Peyer's patch (tissue), 4 donors: ENCODE data around the gene WFDC1. TPM values are rescaled to one million over a fixed set of nuclear protein-coding genes. Genes with fewer than 3 reads are reported as not detected.

ENCODE experiments used
- DNase-seq, 3 donors: peaks; one replicate each; pipeline ENCODE4 v3.0.0-alpha.2; 2017 to 2019
- H3K27ac ChIP-seq, 4 donors: fragments of 200-600 bp; sonication (generic); one replicate each; pipeline ENCODE4 v1.5.1; 2016 to 2019
- H3K27me3 ChIP-seq, 2 donors: fragments of 200-600 bp; sonication (generic); one replicate each; pipeline ENCODE4 v1.5.1; 2019
- H3K36me3 ChIP-seq, 3 donors: fragments of 200-600 bp; sonication (generic); one replicate each; pipeline ENCODE4 v1.5.1; 2016 to 2019
- H3K4me1 ChIP-seq, 4 donors: fragments of 200-600 bp; sonication (generic); one replicate each; pipeline ENCODE4 v1.5.1; 2016 to 2019
- H3K4me3 ChIP-seq, 4 donors: fragments of 200-600 bp; sonication (generic); 1 replicate in 3 of 4; 2 replicates in 1 of 4; pipeline ENCODE4 v1.5.1; 2016 to 2019; ENCODE audit warnings: mild to moderate bottlenecking in 1 of 4
- H3K9me3 ChIP-seq, 4 donors: fragments of 200-600 bp; sonication (generic); one replicate each; pipeline ENCODE4 v1.5.1; 2016 to 2019; ENCODE audit warnings: mild to moderate bottlenecking in 1 of 4
- CTCF ChIP-seq, 6 experiments: fragments of 450-650 bp in 4 of 6; fragments of 200-600 bp in 2 of 6; sonication (generic) in 1 of 6; IDR thresholded peaks; one replicate each; pipeline ENCODE4 v1.5.1; 2017 to 2019; ENCODE audit warnings: antibody characterized with exemption in 6 of 6, mild to moderate bottlenecking in 3 of 6, moderate library complexity in 1 of 6
- POLR2A ChIP-seq, 2 donors: fragments of 450-650 bp; IDR thresholded peaks; one replicate each; pipeline ENCODE4 v1.5.1; 2017; ENCODE audit warnings: antibody characterized with exemption in 2 of 2, mild to moderate bottlenecking in 2 of 2, moderate library complexity in 2 of 2
- total RNA-seq, 4 donors: library from RNA; depleted of rRNA; stranded (reverse); fragments of >200 nt; gene quantifications; one replicate each; pipeline ENCODE4 v1.1.0, GENCODE V29; 2016

The WFDC1 gene
- total RNA-seq, 4 donors from 2014 or later = 1.9 to 35.5 (median 10.1) TPM

GRCh38 chr16:84278333-84278732, 16.3 kb upstream of the WFDC1 start:
- no peaks in the 10 kb centered on the region for H3K36me3 ChIP-seq
- no peak for DNase-seq
- H3K27ac ChIP-seq = no peak overlapping the region
- no peaks in the 10 kb centered on the region for H3K4me1 ChIP-seq
- H3K27me3 ChIP-seq = no peaks in the 10 kb centered on the region
- TF ChIP-seq CTCF (IDR thresholded peaks at IDR 0.05) (no peak), POLR2A (IDR thresholded peaks at IDR 0.05) (no peak)
- no peak overlapping the region for H3K4me3 ChIP-seq
- H3K9me3 ChIP-seq = no peaks in the 10 kb centered on the region

GRCh38 chr16:84278968-84279367, 15.7 kb upstream of the WFDC1 start:
- TF ChIP-seq CTCF (IDR thresholded peaks at IDR 0.05) (no peak), POLR2A (IDR thresholded peaks at IDR 0.05) (no peak)
- Histone ChIP-seq H3K4me3 (no peak overlapping the region), H3K36me3 (no peaks in the 10 kb centered on the region), H3K4me1 (peaks cover 0 to 5% (median 0%) of the 10 kb centered on the region in 4 donors), H3K9me3 (no peaks in the 10 kb centered on the region), H3K27me3 (no peaks in the 10 kb centered on the region), H3K27ac (no peak overlapping the region)
- DNase-seq = no peak

GRCh38 chr16:84279881-84280280, 14.8 kb upstream of the WFDC1 start:
- no peaks in the 10 kb centered on the region for H3K27me3 ChIP-seq
- no peak overlapping the region for H3K27ac ChIP-seq
- H3K36me3 ChIP-seq = no peaks in the 10 kb centered on the region
- peaks cover 0 to 10% (median 0%) of the 10 kb centered on the region in 4 donors for H3K4me1 ChIP-seq
- no peaks in the 10 kb centered on the region for H3K9me3 ChIP-seq
- TF ChIP-seq CTCF (IDR thresholded peaks at IDR 0.05) (no peak), POLR2A (IDR thresholded peaks at IDR 0.05) (no peak)
- no peak overlapping the region for H3K4me3 ChIP-seq
- no peak for DNase-seq

- TF ChIP-seq CTCF (IDR thresholded peaks at IDR 0.05) = no peak
- no peak for TF ChIP-seq POLR2A (IDR thresholded peaks at IDR 0.05)
Observed at GRCh38 chr16:84281074-84281473, 13.6 kb upstream of the WFDC1 start.

GRCh38 chr16:84282533-84282932, 12.1 kb upstream of the WFDC1 start:
- TF ChIP-seq CTCF (IDR thresholded peaks at IDR 0.05) (no peak), POLR2A (IDR thresholded peaks at IDR 0.05) (no peak)
- Histone ChIP-seq H3K27me3 (no peaks in the 10 kb centered on the region), H3K27ac (no peak overlapping the region), H3K9me3 (no peaks in the 10 kb centered on the region), H3K4me1 (peaks cover 0 to 10% (median 0%) of the 10 kb centered on the region in 4 donors), H3K36me3 (no peaks in the 10 kb centered on the region), H3K4me3 (no peak overlapping the region)
- DNase-seq = no peak

More at GRCh38 chr16:84281074-84281473, 13.6 kb upstream of the WFDC1 start:
- H3K36me3 ChIP-seq = no peaks in the 10 kb centered on the region
- H3K27ac ChIP-seq = no peak overlapping the region
- H3K9me3 ChIP-seq = no peaks in the 10 kb centered on the region
- H3K4me3 ChIP-seq = no peak overlapping the region
- H3K27me3 ChIP-seq = no peaks in the 10 kb centered on the region
- no peak for DNase-seq
- H3K4me1 ChIP-seq = peaks cover 0 to 10% (median 0%) of the 10 kb centered on the region in 4 donors
